ENCODE results near the gene MTURN.

The MTURN gene

GRCh38 chr7:30142710-30143109 is 7.9 kb downstream of the MTURN start:
- Histone ChIP-seq H3K4me3 (ENCODE audit: low read length) (no peak overlapping the region), H3K36me3 (ENCODE audit: insufficient read depth, low read length) (no peaks in the 10 kb centered on the region), H3K27me3 (ENCODE audit: insufficient read depth, low read length) (no peaks in the 10 kb centered on the region), H3K4me1 (ENCODE audit: insufficient read depth, low read length) (no peaks in the 10 kb centered on the region), H2AFZ (ENCODE audit: low read depth, low read length) (no peak overlapping the region), H3K9me3 (ENCODE audit: low read length) (no peaks in the 10 kb centered on the region)

- no peaks in the 10 kb centered on the region for H3K4me1 ChIP-seq (ENCODE audit: insufficient read depth, low read length)
- no peaks in the 10 kb centered on the region for H3K9me3 ChIP-seq (ENCODE audit: low read length)
- no peaks in the 10 kb centered on the region for H3K36me3 ChIP-seq (ENCODE audit: insufficient read depth, low read length)
These were observed 9.0 kb downstream of the MTURN start for GRCh38 chr7:30143748-30144251.

GRCh38 chr7:30144657-30145306 is 10.0 kb downstream of the MTURN start:
- H3K4me1 ChIP-seq (ENCODE audit: insufficient read depth, low read length), result no peaks in the 10 kb centered on the region
- no peak overlapping the region for H2AFZ ChIP-seq (ENCODE audit: low read depth, low read length)
- H3K9me3 ChIP-seq (ENCODE audit: low read length), result no peaks in the 10 kb centered on the region
- H3K4me3 ChIP-seq (ENCODE audit: low read length), result no peak overlapping the region
- H3K27me3 ChIP-seq (ENCODE audit: insufficient read depth, low read length), result no peaks in the 10 kb centered on the region
- no peaks in the 10 kb centered on the region for H3K36me3 ChIP-seq (ENCODE audit: insufficient read depth, low read length)

More at GRCh38 chr7:30143748-30144251, 9.0 kb downstream of the MTURN start:
- Histone ChIP-seq H3K27me3 (ENCODE audit: insufficient read depth, low read length) (no peaks in the 10 kb centered on the region), H2AFZ (ENCODE audit: low read depth, low read length) (no peak overlapping the region), H3K4me3 (ENCODE audit: low read length) (no peak overlapping the region)

GRCh38 chr7:30145426-30145970 is 10.7 kb downstream of the MTURN start:
- H3K4me3 ChIP-seq (ENCODE audit: low read length), result no peak overlapping the region
- no peaks in the 10 kb centered on the region for H3K9me3 ChIP-seq (ENCODE audit: low read length)
- H2AFZ ChIP-seq (ENCODE audit: low read depth, low read length), result no peak overlapping the region
- H3K27me3 ChIP-seq (ENCODE audit: insufficient read depth, low read length), result no peaks in the 10 kb centered on the region
- no peaks in the 10 kb centered on the region for H3K36me3 ChIP-seq (ENCODE audit: insufficient read depth, low read length)
- H3K4me1 ChIP-seq (ENCODE audit: insufficient read depth, low read length), result no peaks in the 10 kb centered on the region

- H3K4me3 ChIP-seq (ENCODE audit: low read length), result no peak overlapping the region
- peaks cover 3% of the 10 kb centered on the region for H3K36me3 ChIP-seq (ENCODE audit: insufficient read depth, low read length)
- no peaks in the 10 kb centered on the region for H3K27me3 ChIP-seq (ENCODE audit: insufficient read depth, low read length)
- H2AFZ ChIP-seq (ENCODE audit: low read depth, low read length), result no peak overlapping the region
- no peaks in the 10 kb centered on the region for H3K9me3 ChIP-seq (ENCODE audit: low read length)
- H3K4me1 ChIP-seq (ENCODE audit: insufficient read depth, low read length), result no peaks in the 10 kb centered on the region
These were observed 11.4 kb downstream of the MTURN start for GRCh38 chr7:30146127-30146612.

- Histone ChIP-seq H3K4me1 (ENCODE audit: insufficient read depth, low read length) (no peaks in the 10 kb centered on the region), H3K36me3 (ENCODE audit: insufficient read depth, low read length) (peaks cover 6% of the 10 kb centered on the region), H3K9me3 (ENCODE audit: low read length) (no peaks in the 10 kb centered on the region), H3K4me3 (ENCODE audit: low read length) (no peak overlapping the region), H3K27me3 (ENCODE audit: insufficient read depth, low read length) (no peaks in the 10 kb centered on the region), H2AFZ (ENCODE audit: low read depth, low read length) (no peak overlapping the region)
These were observed 12.4 kb downstream of the MTURN start for GRCh38 chr7:30147223-30147622.

GRCh38 chr7:30147785-30148184 is 13.0 kb downstream of the MTURN start:
- Histone ChIP-seq H3K36me3 (ENCODE audit: insufficient read depth, low read length) (peaks cover 8% of the 10 kb centered on the region), H3K9me3 (ENCODE audit: low read length) (no peaks in the 10 kb centered on the region), H2AFZ (ENCODE audit: low read depth, low read length) (no peak overlapping the region), H3K4me3 (ENCODE audit: low read length) (no peak overlapping the region), H3K4me1 (ENCODE audit: insufficient read depth, low read length) (no peaks in the 10 kb centered on the region), H3K27me3 (ENCODE audit: insufficient read depth, low read length) (no peaks in the 10 kb centered on the region)

GRCh38 chr7:30148426-30148825 is 13.6 kb downstream of the MTURN start:
- H2AFZ ChIP-seq (ENCODE audit: low read depth, low read length), result no peak overlapping the region
- no peak overlapping the region for H3K4me3 ChIP-seq (ENCODE audit: low read length)
- H3K9me3 ChIP-seq (ENCODE audit: low read length), result no peaks in the 10 kb centered on the region
- no peaks in the 10 kb centered on the region for H3K4me1 ChIP-seq (ENCODE audit: insufficient read depth, low read length)
- H3K36me3 ChIP-seq (ENCODE audit: insufficient read depth, low read length), result peaks cover 8% of the 10 kb centered on the region
- H3K27me3 ChIP-seq (ENCODE audit: insufficient read depth, low read length), result no peaks in the 10 kb centered on the region

- H3K4me3 ChIP-seq (ENCODE audit: low read length), result no peak overlapping the region
- no peak overlapping the region for H2AFZ ChIP-seq (ENCODE audit: low read depth, low read length)
- H3K9me3 ChIP-seq (ENCODE audit: low read length), result no peaks in the 10 kb centered on the region
- H3K36me3 ChIP-seq (ENCODE audit: insufficient read depth, low read length), result peaks cover 8% of the 10 kb centered on the region
- H3K4me1 ChIP-seq (ENCODE audit: insufficient read depth, low read length), result no peaks in the 10 kb centered on the region
- no peaks in the 10 kb centered on the region for H3K27me3 ChIP-seq (ENCODE audit: insufficient read depth, low read length)
These were observed 14.2 kb downstream of the MTURN start for GRCh38 chr7:30148951-30149459.

- Histone ChIP-seq H3K9me3 (ENCODE audit: low read length) (no peaks in the 10 kb centered on the region), H3K27me3 (ENCODE audit: insufficient read depth, low read length) (no peaks in the 10 kb centered on the region), H2AFZ (ENCODE audit: low read depth, low read length) (no peak overlapping the region), H3K4me1 (ENCODE audit: insufficient read depth, low read length) (no peaks in the 10 kb centered on the region), H3K4me3 (ENCODE audit: low read length) (no peak overlapping the region), H3K36me3 (ENCODE audit: insufficient read depth, low read length) (peaks cover 15% of the 10 kb centered on the region)
These were observed 15.0 kb downstream of the MTURN start for GRCh38 chr7:30149640-30150272.

GRCh38 chr7:30150711-30151110 is 15.9 kb downstream of the MTURN start:
- Histone ChIP-seq H2AFZ (ENCODE audit: low read depth, low read length) (no peak overlapping the region), H3K36me3 (ENCODE audit: insufficient read depth, low read length) (peaks cover 17% of the 10 kb centered on the region), H3K27me3 (ENCODE audit: insufficient read depth, low read length) (no peaks in the 10 kb centered on the region), H3K4me3 (ENCODE audit: low read length) (no peak overlapping the region), H3K9me3 (ENCODE audit: low read length) (no peaks in the 10 kb centered on the region), H3K4me1 (ENCODE audit: insufficient read depth, low read length) (no peaks in the 10 kb centered on the region)

GRCh38 chr7:30154111-30154587 is 19.4 kb downstream of the MTURN start:
- H3K4me3 ChIP-seq (ENCODE audit: low read length), result no peak overlapping the region
- peaks cover 19% of the 10 kb centered on the region for H3K36me3 ChIP-seq (ENCODE audit: insufficient read depth, low read length)
- H3K4me1 ChIP-seq (ENCODE audit: insufficient read depth, low read length), result peaks cover 7% of the 10 kb centered on the region
- H3K27me3 ChIP-seq (ENCODE audit: insufficient read depth, low read length), result no peaks in the 10 kb centered on the region
- H3K9me3 ChIP-seq (ENCODE audit: low read length), result no peaks in the 10 kb centered on the region
- no peak overlapping the region for H2AFZ ChIP-seq (ENCODE audit: low read depth, low read length)

GRCh38 chr7:30155481-30155880 is 20.7 kb downstream of the MTURN start:
- Histone ChIP-seq H3K4me3 (ENCODE audit: low read length) (no peak overlapping the region), H3K4me1 (ENCODE audit: insufficient read depth, low read length) (peaks cover 12% of the 10 kb centered on the region), H3K9me3 (ENCODE audit: low read length) (no peaks in the 10 kb centered on the region), H3K36me3 (ENCODE audit: insufficient read depth, low read length) (peaks cover 20% of the 10 kb centered on the region), H2AFZ (ENCODE audit: low read depth, low read length) (no peak overlapping the region), H3K27me3 (ENCODE audit: insufficient read depth, low read length) (no peaks in the 10 kb centered on the region)
